H9 (cell line): Measurements from ENCODE around the gene ACTN4. TPM values are rescaled to one million over a fixed set of nuclear protein-coding genes. Genes with fewer than 3 reads are reported as not detected.

Source experiments
- DNase-seq: peaks from one replicate; pipeline ENCODE4 v3.0.0-alpha.2; 2017
- H2AFZ ChIP-seq: one replicate; pipeline ENCODE4 v1.6.1; 2013; ENCODE audit warnings: mild to moderate bottlenecking, low read length, control low read depth, moderate library complexity
- H2AK5ac ChIP-seq: 2 replicates; pipeline ENCODE4 v1.6.1; 2013; ENCODE audit warnings: low read length, control low read depth, mixed read lengths; ENCODE audit not compliant: insufficient read length
- H2BK120ac ChIP-seq: one replicate; pipeline ENCODE4 v1.6.1; 2013; ENCODE audit warnings: low read depth, mild to moderate bottlenecking, low read length, control low read depth, inconsistent platforms; ENCODE audit not compliant: poor library complexity, severe bottlenecking
- H2BK12ac ChIP-seq: 2 replicates; pipeline ENCODE4 v1.6.1; 2013; ENCODE audit warnings: low read length, control low read depth, mixed read lengths, low read depth; ENCODE audit not compliant: insufficient read length
- H2BK15ac ChIP-seq: 2 replicates; pipeline ENCODE4 v1.6.1; 2013; ENCODE audit warnings: low read depth, low read length, control low read depth
- H2BK20ac ChIP-seq: one replicate; pipeline ENCODE4 v1.6.1; 2013; ENCODE audit warnings: low read depth, mild to moderate bottlenecking, low read length, control low read depth, inconsistent platforms; ENCODE audit not compliant: poor library complexity, severe bottlenecking
- H2BK5ac ChIP-seq: 2 replicates; pipeline ENCODE4 v1.6.1; 2013; ENCODE audit warnings: low read length, control low read depth, mixed read lengths; ENCODE audit not compliant: insufficient read length
- H3K14ac ChIP-seq: 2 replicates; pipeline ENCODE4 v1.6.1; 2013; ENCODE audit warnings: low read length, control low read depth; ENCODE audit not compliant: insufficient read depth
- H3K18ac ChIP-seq: 2 replicates; pipeline ENCODE4 v1.6.1; 2013; ENCODE audit warnings: low read depth, mild to moderate bottlenecking, mixed read lengths, low read length, control low read depth; ENCODE audit not compliant: insufficient read length
- H3K23ac ChIP-seq: 2 replicates; pipeline ENCODE4 v1.6.1; 2013; ENCODE audit warnings: low read length, control low read depth, mixed read lengths, low read depth; ENCODE audit not compliant: insufficient read length
- H3K23me2 ChIP-seq: 2 replicates; pipeline ENCODE4 v1.6.1; 2013; ENCODE audit warnings: low read depth, mild to moderate bottlenecking, mixed read lengths, low read length, control low read depth; ENCODE audit not compliant: insufficient read length, poor library complexity, severe bottlenecking
- H3K27ac ChIP-seq: 2 replicates; pipeline ENCODE4 v1.5.1; 2013; ENCODE audit warnings: low read length, control low read depth, mixed read lengths, low read depth; ENCODE audit not compliant: insufficient read length
- H3K27me3 ChIP-seq: 2 replicates; pipeline ENCODE4 v1.6.1; 2013; ENCODE audit warnings: low read length, control low read depth, inconsistent platforms; ENCODE audit not compliant: insufficient read depth
- H3K4ac ChIP-seq: 2 replicates; pipeline ENCODE4 v1.6.1; 2013; ENCODE audit warnings: low read depth, mild to moderate bottlenecking, control low read depth, inconsistent platforms, low read length, moderate library complexity
- H3K4me1 ChIP-seq: 2 replicates; pipeline ENCODE4 v1.6.1; 2013; ENCODE audit warnings: low read length, control low read depth, inconsistent platforms; ENCODE audit not compliant: insufficient read depth
- H3K4me2 ChIP-seq: 2 replicates; pipeline ENCODE4 v1.6.1; 2013; ENCODE audit warnings: low read length, control low read depth, mixed read lengths; ENCODE audit not compliant: insufficient read length, insufficient read depth
- H3K56ac ChIP-seq: 2 replicates; pipeline ENCODE4 v1.6.1; 2013; ENCODE audit warnings: low read depth, mild to moderate bottlenecking, mixed read lengths, low read length, control low read depth; ENCODE audit not compliant: insufficient read length
- H3K79me1 ChIP-seq: 2 replicates; pipeline ENCODE4 v1.6.1; 2013; ENCODE audit warnings: low read depth, mild to moderate bottlenecking, moderate library complexity, low read length, control low read depth, inconsistent platforms; ENCODE audit not compliant: insufficient read depth, poor library complexity, severe bottlenecking
- H3K79me2 ChIP-seq: 2 replicates; pipeline ENCODE4 v1.6.1; 2013; ENCODE audit warnings: low read length, control low read depth, inconsistent platforms; ENCODE audit not compliant: insufficient read depth
- H3K9ac ChIP-seq: 2 replicates; pipeline ENCODE4 v1.6.1; 2013; ENCODE audit warnings: low read length, control low read depth, mixed read lengths; ENCODE audit not compliant: insufficient read length; ENCODE audit errors: extremely low read depth
- H3K9me3 ChIP-seq: one replicate; pipeline ENCODE4 v1.6.1; 2013; ENCODE audit warnings: low read depth, low read length, inconsistent platforms; ENCODE audit not compliant: control insufficient read depth
- H3T11ph ChIP-seq: one replicate; pipeline ENCODE4 v1.6.1; 2013; ENCODE audit warnings: mild to moderate bottlenecking, low read length, control low read depth, inconsistent platforms
- H4K20me1 ChIP-seq: one replicate; pipeline ENCODE4 v1.6.1; 2013; ENCODE audit not compliant: control insufficient read depth, insufficient read length, insufficient read depth
- H4K5ac ChIP-seq: 2 replicates; pipeline ENCODE4 v1.6.1; 2013; ENCODE audit warnings: low read depth, mild to moderate bottlenecking, mixed read lengths, low read length, control low read depth; ENCODE audit not compliant: insufficient read length
- H4K8ac ChIP-seq: replicated peaks from 2 replicates; pipeline ENCODE4 v1.6.1; 2013; ENCODE audit warnings: low read length, control low read depth, mixed read lengths, low read depth; ENCODE audit not compliant: insufficient read length
- H4K91ac ChIP-seq: 2 replicates; pipeline ENCODE4 v1.6.1; 2013; ENCODE audit warnings: low read depth, mild to moderate bottlenecking, moderate library complexity, mixed read lengths, low read length, control low read depth; ENCODE audit not compliant: insufficient read length
- H3K27ac Mint-ChIP-seq, 3 experiments: 2 replicates in 2 of 3; 3 replicates in 1 of 3; pipeline ENCODE4 v1.8.0; 2020 to 2021; ENCODE audit warnings: mixed read lengths in 3 of 3, mild to moderate bottlenecking in 1 of 3, moderate library complexity in 1 of 3
- H3K27me3 Mint-ChIP-seq: 2 replicates; pipeline ENCODE4 v1.8.0; 2021; ENCODE audit warnings: low read depth, mild to moderate bottlenecking, moderate library complexity, mixed read lengths
- H3K36me3 Mint-ChIP-seq, 3 experiments: 2 replicates in 2 of 3; 3 replicates in 1 of 3; pipeline ENCODE4 v1.8.0; 2020 to 2021; ENCODE audit warnings: low read depth in 3 of 3, mixed read lengths in 3 of 3; ENCODE audit not compliant: insufficient read depth in 1 of 3
- H3K4me1 Mint-ChIP-seq, 2 experiments: 2 replicates each; pipeline ENCODE4 v1.8.0; 2020; ENCODE audit warnings: mixed read lengths in 2 of 2
- H3K4me3 Mint-ChIP-seq, 2 experiments: 2 replicates in 1 of 2; 3 replicates in 1 of 2; pipeline ENCODE4 v1.8.0; 2020 to 2021; ENCODE audit warnings: mild to moderate bottlenecking in 2 of 2, mixed read lengths in 2 of 2, moderate library complexity in 1 of 2
- H3K9me3 Mint-ChIP-seq, 2 experiments: 2 replicates in 1 of 2; 3 replicates in 1 of 2; pipeline ENCODE4 v1.8.0; 2020; ENCODE audit warnings: mild to moderate bottlenecking in 2 of 2, mixed read lengths in 2 of 2, moderate library complexity in 1 of 2
- CTCF ChIP-seq: fragments of 200-600 bp; sonication (generic); conservative IDR thresholded peaks from 3 replicates; pipeline ENCODE4 v1.8.0; 2021; ENCODE audit warnings: antibody characterized with exemption, mild to moderate bottlenecking
- WGBS: extraction: QIAGEN DNeasy Blood & Tissue Kit; methylation state at CpG from one replicate; pipeline ENCODE4 v1.1.7; 2013; ENCODE audit warnings: missing lambda C conversion rate, low lambda C conversion rate, mixed read lengths; ENCODE audit not compliant: insufficient read length; ENCODE audit errors: extremely low coverage; 5-methylcytosine and 5-hydroxymethylcytosine counted together
- total RNA-seq: library from RNA; stranded (reverse); gene quantifications from 2 replicates; pipeline ENCODE4 v1.2.1, GENCODE V29; 2021

ACTN4 gene
- total RNA-seq, 1 experiment from 2014 or later, result 369 TPM

- H3K23ac ChIP-seq, result no peak overlapping the region
- H4K5ac ChIP-seq, result no peak overlapping the region
- peaks cover 0 to 4% of the 10 kb centered on the region in 2 experiments; a peak in 1 of 4 replicates for H3K4me1 Mint-ChIP-seq
- H4K8ac ChIP-seq, result no peak overlapping the region
- TF ChIP-seq CTCF, result no peak
- no peak overlapping the region for H3K27ac ChIP-seq
- H2BK5ac ChIP-seq, result no peak overlapping the region
- H3K14ac ChIP-seq, result no peak overlapping the region
- no peak for DNase-seq
- no peak overlapping the region for H2BK20ac ChIP-seq
- no peak overlapping the region for H3K4me3 Mint-ChIP-seq
- no peaks in the 10 kb centered on the region for H3K9me3 ChIP-seq
- H3K4me1 ChIP-seq, result no peaks in the 10 kb centered on the region
- no peak overlapping the region for H2BK15ac ChIP-seq
- no peak overlapping the region for H4K91ac ChIP-seq
- WGBS, result no CpG with 5 or more reads among the region's 11 CpGs
- no peak overlapping the region for H2AK5ac ChIP-seq
- peaks cover 34 to 76% (median 72%) of the 10 kb centered on the region in 3 experiments; a peak in 6 of 7 replicates for H3K36me3 Mint-ChIP-seq
- no peaks in the 10 kb centered on the region for H3K23me2 ChIP-seq
- H3K4ac ChIP-seq, result no peak overlapping the region
- no peak overlapping the region for H3T11ph ChIP-seq
- H3K79me1 ChIP-seq, result no peaks in the 10 kb centered on the region
- no peaks in the 10 kb centered on the region for H3K27me3 Mint-ChIP-seq
- H2AFZ ChIP-seq, result no peak overlapping the region
- H3K79me2 ChIP-seq, result no peaks in the 10 kb centered on the region
- H3K27me3 ChIP-seq, result no peaks in the 10 kb centered on the region
- H3K18ac ChIP-seq, result no peak overlapping the region
- no peak overlapping the region for H3K9ac ChIP-seq
- no peaks in the 10 kb centered on the region for H3K9me3 Mint-ChIP-seq
- H2BK120ac ChIP-seq, result no peak overlapping the region
- no peaks in the 10 kb centered on the region for H4K20me1 ChIP-seq
- H3K56ac ChIP-seq, result no peak overlapping the region
- H3K4me2 ChIP-seq, result no peak overlapping the region
- no peak overlapping the region for H3K27ac Mint-ChIP-seq
- no peak overlapping the region for H2BK12ac ChIP-seq
Measured at GRCh38 chr19:38717855-38718254, 70.4 kb downstream of the ACTN4 start.
